RWPE2 (cell line): ENCODE results near the gene RCAN1.
A peak's percentile ranks its signal among the peaks of the same experiment; 100 is the strongest.

Source experiments
- ATAC-seq: fragments of 200-7000 bp; cut with Tn5 transposase; 3 replicates; pipeline ENCODE4 v1.9.1; 2021; ENCODE audit warnings: low read depth
- DNase-seq: peaks from one replicate; pipeline ENCODE4 v3.0.0-alpha.2; 2020; ENCODE audit warnings: low spot score
- H3K27ac ChIP-seq: fragments of 450-650 bp; 2 replicates; pipeline ENCODE4 v1.5.1; 2017; ENCODE audit warnings: mild to moderate bottlenecking; ENCODE audit not compliant: poor library complexity, severe bottlenecking
- H3K27me3 ChIP-seq: fragments of 250-450 bp; sonication (Bioruptor Pico); 2 replicates; pipeline ENCODE4 v1.5.1; 2021; ENCODE audit warnings: mild to moderate bottlenecking, moderate library complexity; ENCODE audit not compliant: insufficient read depth, poor library complexity, severe bottlenecking
- H3K36me3 ChIP-seq: fragments of 250-450 bp; sonication (Bioruptor Pico); 2 replicates; pipeline ENCODE4 v1.5.1; 2020; ENCODE audit warnings: low read depth, mild to moderate bottlenecking, moderate library complexity
- H3K4me1 ChIP-seq: fragments of 250-450 bp; sonication (Bioruptor Pico); 2 replicates; pipeline ENCODE4 v1.5.1; 2021; ENCODE audit warnings: mild to moderate bottlenecking, moderate library complexity; ENCODE audit not compliant: insufficient read depth, poor library complexity, severe bottlenecking
- H3K4me3 ChIP-seq: fragments of 250-450 bp; sonication (Bioruptor Pico); 2 replicates; pipeline ENCODE4 v1.5.1; 2021; ENCODE audit warnings: mild to moderate bottlenecking, moderate library complexity; ENCODE audit not compliant: severe bottlenecking
- H3K9me3 ChIP-seq: fragments of 250-450 bp; sonication (Bioruptor Pico); 2 replicates; pipeline ENCODE4 v1.5.1; 2021; ENCODE audit warnings: mild to moderate bottlenecking, moderate library complexity; ENCODE audit not compliant: severe bottlenecking
- CTCF ChIP-seq: fragments of 450-650 bp; IDR thresholded peaks from one replicate; pipeline ENCODE4 v1.5.1; 2017; ENCODE audit warnings: mild to moderate bottlenecking, moderate library complexity; ENCODE audit not compliant: poor library complexity, severe bottlenecking

The RCAN1 gene

GRCh38 chr21:34615487-34615814 is 538 bp upstream of the RCAN1 start:
- TF ChIP-seq CTCF: no peak
- no peak for DNase-seq

GRCh38 chr21:34613679-34614627 is 960 bp downstream of the RCAN1 start:
- ATAC-seq (no peak), DNase-seq (no peak)
- H3K4me1 ChIP-seq: peaks cover 4% of the 10 kb centered on the region
- no peaks in the 10 kb centered on the region for H3K9me3 ChIP-seq
- H3K27me3 ChIP-seq: no peaks in the 10 kb centered on the region
- peak overlapping the region; percentile 85 for H3K4me3 ChIP-seq
- TF ChIP-seq CTCF: no peak
- H3K36me3 ChIP-seq: no peaks in the 10 kb centered on the region
- H3K27ac ChIP-seq: no peak overlapping the region

More at GRCh38 chr21:34615487-34615814, 538 bp upstream of the RCAN1 start:
- no peak overlapping the region for H3K27ac ChIP-seq
- peaks cover 4% of the 10 kb centered on the region for H3K4me1 ChIP-seq
- H3K27me3 ChIP-seq: no peaks in the 10 kb centered on the region
- ATAC-seq: peak; percentile 7; the same call in 1 of the 3 replicates
- no peaks in the 10 kb centered on the region for H3K36me3 ChIP-seq
- H3K4me3 ChIP-seq: peak overlapping the region; percentile 85
- H3K9me3 ChIP-seq: no peaks in the 10 kb centered on the region

- ATAC-seq (no peak), DNase-seq (no peak)
- no peak for TF ChIP-seq CTCF
- Histone ChIP-seq H3K4me3 (no peak overlapping the region), H3K4me1 (peaks cover 4% of the 10 kb centered on the region), H3K9me3 (no peaks in the 10 kb centered on the region), H3K27ac (no peak overlapping the region), H3K27me3 (no peaks in the 10 kb centered on the region), H3K36me3 (no peaks in the 10 kb centered on the region)
Observed at GRCh38 chr21:34612557-34612956, 2.4 kb downstream of the RCAN1 start.

DNA sequence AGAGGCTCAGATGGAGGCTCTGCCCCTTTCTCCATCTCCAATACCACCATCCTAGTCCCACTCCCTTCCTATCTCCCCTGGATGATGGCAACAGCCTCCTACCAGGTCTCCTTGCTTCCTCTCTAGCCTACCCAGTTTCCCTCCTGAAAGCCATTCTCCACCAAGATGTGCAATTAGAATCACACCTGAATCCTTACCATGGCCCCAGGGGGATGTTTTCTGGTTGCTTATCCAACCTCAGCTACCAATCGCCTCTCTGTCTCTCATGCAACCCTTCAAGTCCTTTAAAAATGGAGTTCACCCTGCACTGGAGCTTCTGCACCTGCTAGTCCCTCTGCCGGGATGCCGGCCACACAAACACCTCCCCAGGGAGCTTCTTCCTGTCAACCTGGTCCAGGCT is 2.9 kb downstream of the RCAN1 start:
- no peak for ATAC-seq
- no peak for DNase-seq
- Histone ChIP-seq H3K27me3 (no peaks in the 10 kb centered on the region), H3K4me1 (peaks cover 4% of the 10 kb centered on the region), H3K27ac (no peak overlapping the region), H3K36me3 (no peaks in the 10 kb centered on the region), H3K4me3 (no peak overlapping the region), H3K9me3 (no peaks in the 10 kb centered on the region)
- no peak for TF ChIP-seq CTCF

- no peak overlapping the region for H3K4me3 ChIP-seq
- H3K27me3 ChIP-seq: no peaks in the 10 kb centered on the region
- H3K4me1 ChIP-seq: peaks cover 4% of the 10 kb centered on the region
- H3K36me3 ChIP-seq: no peaks in the 10 kb centered on the region
- DNase-seq: no peak
- no peak overlapping the region for H3K27ac ChIP-seq
- no peak for ATAC-seq
- no peak for TF ChIP-seq CTCF
- H3K9me3 ChIP-seq: no peaks in the 10 kb centered on the region
Observed at GRCh38 chr21:34611528-34611927, 3.4 kb downstream of the RCAN1 start.
